GM12878 (cell line): ENCODE measurements around the gene PLEKHA5. TPM values are rescaled to one million over a fixed set of nuclear protein-coding genes. Genes with fewer than 3 reads are reported as not detected.
A peak's percentile ranks its signal among the peaks of the same experiment; 100 is the strongest.

Source experiments
- ATAC-seq: fragments of 200-7000 bp; cut with Tn5 transposase; 3 replicates; pipeline ENCODE4 v1.9.1; 2020; ENCODE audit warnings: mild to moderate bottlenecking, moderate library complexity
- BruUV-seq: library from RNA; stranded (reverse); fragments of 400-500 nt; replicated peaks from 2 replicates; lab custom pipeline; 2021; lab: Mats Ljungman, UMichigan
- CTCF ChIA-PET: fragments of 300-600 bp; sonication (Branson Sonifier 250); formaldehyde crosslinking; extraction: SDS; loops from one replicate; lab custom pipeline; 2021; ENCODE audit warnings: inconsistent platforms; lab: Yijun Ruan, JAX
- POLR2A ChIA-PET: fragments of 350-600 bp; formaldehyde crosslinking; extraction: SDS; loops from one replicate; lab custom pipeline; 2021; ENCODE audit warnings: inconsistent platforms; lab: Charles Lee
- RAD21 ChIA-PET: fragments of 300-600 bp; sonication (Branson Sonifier 250); formaldehyde crosslinking; loops from one replicate; lab custom pipeline; 2023; ENCODE audit warnings: antibody characterized with exemption; ENCODE audit not compliant: unreplicated experiment; lab: Charles Lee
- SMC1A ChIA-PET: fragments of 300-600 bp; sonication (Branson Sonifier 250); formaldehyde crosslinking; loops from one replicate; lab custom pipeline; 2023; ENCODE audit not compliant: unreplicated experiment, uncharacterized antibody; lab: Charles Lee
- DNase-seq: peaks from one replicate; pipeline ENCODE4 v3.0.0-alpha.2; 2011; ENCODE audit warnings: low read depth, low spot score
- FAIRE-seq: peaks from 3 replicates; lab custom pipeline; 2011; peaks lifted over from hg19 to GRCh38; lab: Jason Lieb, UNC
- H2AFZ ChIP-seq: 2 replicates; pipeline ENCODE4 v1.6.0; 2011; ENCODE audit warnings: low read depth, low read length, control low read depth; ENCODE audit not compliant: control insufficient read depth
- H3K27ac ChIP-seq: 2 replicates; pipeline ENCODE4 v1.5.1; 2011; ENCODE audit warnings: control low read depth; ENCODE audit not compliant: control insufficient read depth, insufficient read depth
- H3K27me3 ChIP-seq, 2 experiments: replicated peaks in 1 of 2; 2 replicates each; pipeline versions ENCODE4 v1.6.0 to v1.6.1; 2011; ENCODE audit warnings: low read length in 1 of 2; ENCODE audit not compliant: control insufficient read depth in 2 of 2, insufficient read depth in 2 of 2
- H3K36me3 ChIP-seq, 2 experiments: 2 replicates each; pipeline ENCODE4 v1.5.1; 2011; ENCODE audit warnings: low read length in 1 of 2; ENCODE audit not compliant: control insufficient read depth in 2 of 2, insufficient read depth in 2 of 2
- H3K4me1 ChIP-seq: 2 replicates; pipeline ENCODE4 v1.6.1; 2011; ENCODE audit warnings: mild to moderate bottlenecking, low read length, moderate library complexity, mixed read lengths; ENCODE audit not compliant: control insufficient read depth, insufficient read depth
- H3K4me2 ChIP-seq: 2 replicates; pipeline ENCODE4 v1.6.0; 2011; ENCODE audit warnings: control low read depth; ENCODE audit not compliant: control insufficient read depth, insufficient read depth
- H3K4me3 ChIP-seq: fragments of 200-600 bp; sonication (generic); 2 replicates; pipeline ENCODE4 v1.5.1; 2016
- H3K79me2 ChIP-seq: 2 replicates; pipeline ENCODE4 v1.6.0; 2011; ENCODE audit warnings: low read length; ENCODE audit not compliant: control insufficient read depth, insufficient read depth
- H3K9ac ChIP-seq: 2 replicates; pipeline ENCODE4 v1.8.0; 2011; ENCODE audit warnings: low read length, control low read depth, mixed read lengths; ENCODE audit not compliant: control insufficient read depth, insufficient read depth
- H3K9me3 ChIP-seq: replicated peaks from 3 replicates; pipeline ENCODE4 v1.5.1; 2011; ENCODE audit warnings: mild to moderate bottlenecking, low read length; ENCODE audit not compliant: control insufficient read depth, insufficient read depth
- H4K20me1 ChIP-seq: 2 replicates; pipeline ENCODE4 v1.6.0; 2011; ENCODE audit not compliant: control insufficient read depth, insufficient read depth
- HDGF ChIP-seq: fragments of 450-650 bp; IDR thresholded peaks from 2 replicates; pipeline ENCODE4 v1.6.1; 2016; ENCODE audit warnings: antibody characterized with exemption
- IKZF1 ChIP-seq: fragments of 450-650 bp; conservative IDR thresholded peaks from 2 replicates; pipeline ENCODE4 v1.6.1; 2017; ENCODE audit warnings: antibody characterized with exemption, mild to moderate bottlenecking
- POU2F2 ChIP-seq: IDR thresholded peaks from 3 replicates; pipeline ENCODE4 v1.6.1; 2011; ENCODE audit warnings: low read depth, mild to moderate bottlenecking, low read length, borderline replicate concordance
- SUPT20H ChIP-seq: IDR thresholded peaks from 2 replicates; pipeline ENCODE4 v1.6.1; 2011; ENCODE audit warnings: low read depth, mild to moderate bottlenecking, low read length, moderate library complexity, borderline replicate concordance; ENCODE audit not compliant: control insufficient read depth
- TCF3 ChIP-seq: IDR thresholded peaks from 2 replicates; pipeline ENCODE4 v1.6.1; 2012; ENCODE audit warnings: low read depth, mild to moderate bottlenecking, low read length, borderline replicate concordance; ENCODE audit not compliant: insufficient read depth
- WGBS: methylation state at CpG from one replicate; pipeline ENCODE4 v1.1.6; 2016; ENCODE audit warnings: low lambda C conversion rate; ENCODE audit not compliant: insufficient replicate concordance, insufficient coverage; ENCODE audit errors: missing lambda C conversion rate; 5-methylcytosine and 5-hydroxymethylcytosine counted together
- in situ Hi-C: fragments of 300-500 bp; cut with MboI; formaldehyde crosslinking; loops from 9 replicates; pipeline ENCODE4 v1.14.3; 2018; ENCODE audit warnings: mixed read lengths
- intact Hi-C: fragments of 100-400 bp; cut with micrococcal nuclease; formaldehyde crosslinking; loops from one replicate; pipeline ENCODE4 v1.14.2; 2022; ENCODE audit not compliant: unreplicated experiment
- polyA plus RNA-seq, 11 experiments: library from polyadenylated mRNA; depleted of rRNA in 4 of 11; unstranded in 6 of 11; stranded (reverse) in 5 of 11; fragments of >200 nt; fragmentation: Nextera tagmentation in 4 of 11; fragmentation: Illumina TruSeq in 1 of 11; extraction: Ambion mirVana in 4 of 11; extraction: Trizol in 1 of 11; gene quantifications; 1 replicate in 1 of 11; 2 replicates in 10 of 11; pipeline versions ENCODE4 v1.2.1 to v1.2.3, GENCODE V29; 2011 to 2016; ENCODE audit warnings: inconsistent platforms in 2 of 11, missing spikeins in 2 of 11, low read depth in 1 of 11
- total RNA-seq, 4 experiments: library from RNA; depleted of rRNA in 3 of 4; stranded (reverse); fragments of >200 nt in 3 of 4; fragmentation: Illumina TruSeq in 1 of 4; extraction: Trizol in 1 of 4; gene quantifications; 2 replicates each; pipeline versions ENCODE4 v1.2.1 to v1.2.3, GENCODE V29; 2013 to 2021
- TF ChIP-seq, protein P1 (sequence below): fragments of 450-650 bp; IDR thresholded peaks from 2 replicates; pipeline ENCODE4 v1.6.1; 2016; ENCODE audit warnings: mild to moderate bottlenecking
- TF ChIP-seq, protein P2 (sequence below): fragments of 450-650 bp; IDR thresholded peaks from 2 replicates; pipeline ENCODE4 v1.6.1; 2017; ENCODE audit warnings: low read depth, mild to moderate bottlenecking, moderate library complexity

The PLEKHA5 gene
- total and polyA plus RNA-seq, 10 of the 15 experiments (the other 5 are each of a cell fraction or from before 2014, with no cell fraction given) = 0.09 to 0.33 (median 0.18) TPM; not detected in 3

DNA sequence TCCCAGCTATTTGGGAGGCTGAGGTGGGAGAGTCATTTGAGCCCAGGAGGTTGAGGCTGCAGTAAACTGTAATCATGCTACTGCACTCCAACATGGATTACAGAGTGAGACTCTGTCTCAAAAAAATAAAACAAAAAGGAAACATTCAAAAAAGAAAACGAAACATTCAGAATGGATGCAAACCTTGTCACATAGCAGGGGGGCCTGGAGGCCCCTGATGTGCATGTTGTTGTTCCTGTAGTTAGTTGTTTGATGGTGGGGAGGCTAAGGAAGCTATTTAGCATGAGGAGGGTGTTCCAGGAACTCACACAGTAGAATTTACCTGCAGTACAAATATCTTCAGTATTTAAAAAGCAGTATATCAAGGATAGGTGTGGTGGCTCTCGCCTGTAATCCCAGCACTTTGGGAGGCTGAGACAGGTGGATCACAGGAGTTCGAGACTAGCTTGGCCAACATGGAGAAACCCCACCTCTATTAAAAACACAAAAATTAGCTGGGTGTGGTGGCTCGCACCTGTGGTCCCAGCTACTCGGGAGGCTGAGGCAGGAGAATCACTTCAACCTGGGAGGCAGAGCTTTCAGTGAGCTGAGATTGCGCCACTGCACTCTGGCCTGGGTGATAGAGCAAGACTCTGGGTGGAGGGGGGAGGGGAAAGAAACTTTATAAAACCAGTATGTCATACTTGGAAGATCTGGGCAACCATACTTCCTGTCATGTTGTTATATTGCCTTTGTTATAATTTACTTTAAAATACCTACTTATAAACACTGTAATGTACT lies 292.2 kb downstream of the PLEKHA5 start:
- no peak for FAIRE-seq
- in situ Hi-C loops = no loop called here
- TF ChIP-seq, protein P1, sequence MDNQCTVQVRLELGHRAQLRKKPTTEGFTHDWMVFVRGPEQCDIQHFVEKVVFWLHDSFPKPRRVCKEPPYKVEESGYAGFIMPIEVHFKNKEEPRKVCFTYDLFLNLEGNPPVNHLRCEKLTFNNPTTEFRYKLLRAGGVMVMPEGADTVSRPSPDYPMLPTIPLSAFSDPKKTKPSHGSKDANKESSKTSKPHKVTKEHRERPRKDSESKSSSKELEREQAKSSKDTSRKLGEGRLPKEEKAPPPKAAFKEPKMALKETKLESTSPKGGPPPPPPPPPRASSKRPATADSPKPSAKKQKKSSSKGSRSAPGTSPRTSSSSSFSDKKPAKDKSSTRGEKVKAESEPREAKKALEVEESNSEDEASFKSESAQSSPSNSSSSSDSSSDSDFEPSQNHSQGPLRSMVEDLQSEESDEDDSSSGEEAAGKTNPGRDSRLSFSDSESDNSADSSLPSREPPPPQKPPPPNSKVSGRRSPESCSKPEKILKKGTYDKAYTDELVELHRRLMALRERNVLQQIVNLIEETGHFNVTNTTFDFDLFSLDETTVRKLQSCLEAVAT = no peak
- TF ChIP-seq, protein P2, sequence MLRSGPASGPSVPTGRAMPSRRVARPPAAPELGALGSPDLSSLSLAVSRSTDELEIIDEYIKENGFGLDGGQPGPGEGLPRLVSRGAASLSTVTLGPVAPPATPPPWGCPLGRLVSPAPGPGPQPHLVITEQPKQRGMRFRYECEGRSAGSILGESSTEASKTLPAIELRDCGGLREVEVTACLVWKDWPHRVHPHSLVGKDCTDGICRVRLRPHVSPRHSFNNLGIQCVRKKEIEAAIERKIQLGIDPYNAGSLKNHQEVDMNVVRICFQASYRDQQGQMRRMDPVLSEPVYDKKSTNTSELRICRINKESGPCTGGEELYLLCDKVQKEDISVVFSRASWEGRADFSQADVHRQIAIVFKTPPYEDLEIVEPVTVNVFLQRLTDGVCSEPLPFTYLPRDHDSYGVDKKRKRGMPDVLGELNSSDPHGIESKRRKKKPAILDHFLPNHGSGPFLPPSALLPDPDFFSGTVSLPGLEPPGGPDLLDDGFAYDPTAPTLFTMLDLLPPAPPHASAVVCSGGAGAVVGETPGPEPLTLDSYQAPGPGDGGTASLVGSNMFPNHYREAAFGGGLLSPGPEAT = no peak
- no peak for TF ChIP-seq TCF3
- TF ChIP-seq POU2F2 = no peak
- no peak for TF ChIP-seq HDGF
- TF ChIP-seq SUPT20H = no peak
- TF ChIP-seq IKZF1 = no peak
- TF ChIP-seq, all 136 proteins: peak for 0
- no peaks in the 10 kb centered on the region for H3K27me3 ChIP-seq
- ChIA-PET RAD21 (interaction anchor here (1.0 kb wide), 1 partner anchor 11 kb away, joined by 3 read pairs; no protein-coding TSS in a partner anchor), POLR2A (no interaction called here), CTCF (no interaction called here), SMC1A (interaction anchor here (1.4 to 2.1 kb wide), 2 partner anchors 10 to 12 kb away, joined by 4 to 12 read pairs; no protein-coding TSS in a partner anchor)
- H3K4me1 ChIP-seq = no peaks in the 10 kb centered on the region
- H3K79me2 ChIP-seq = no peaks in the 10 kb centered on the region
- H3K4me3 ChIP-seq = no peak overlapping the region
- BruUV-seq = no TSS peak
- intact Hi-C loops = no loop called here
- ATAC-seq (no peak), DNase-seq (no peak)
- H2AFZ ChIP-seq = peak overlapping the region; percentile 28
- no peaks in the 10 kb centered on the region for H4K20me1 ChIP-seq
- no peak overlapping the region for H3K4me2 ChIP-seq
- no peaks in the 10 kb centered on the region for H3K9me3 ChIP-seq
- no peak overlapping the region for H3K9ac ChIP-seq
- H3K36me3 ChIP-seq = no peaks in the 10 kb centered on the region
- 66% methylated on average over 6 of the region's 6 CpGs for WGBS
- no peak overlapping the region; the same call in 1 of the 2 replicates for H3K27ac ChIP-seq
